SK-N-MC (cell line): ENCODE data around the gene RPS6KA5.

Experiments used
- EZH2 ChIP-seq: fragments of 200-600 bp; sonication (generic); IDR thresholded peaks from one replicate; pipeline ENCODE4 v1.6.1; 2017; ENCODE audit warnings: antibody characterized with exemption
- FOXP2 ChIP-seq: optimal IDR thresholded peaks from 2 replicates; pipeline ENCODE3; 2011; ENCODE audit warnings: mild to moderate bottlenecking, moderate library complexity; ENCODE audit not compliant: insufficient read depth; ENCODE audit errors: extremely low read length, control extremely low read depth
- POLR2AphosphoS5 ChIP-seq: IDR thresholded peaks from 2 replicates; pipeline ENCODE4 v1.6.1; 2012; ENCODE audit warnings: mild to moderate bottlenecking, low read depth, low read length, borderline replicate concordance

GRCh38 chr14:91021115-91021514 lies 39.3 kb downstream of the RPS6KA5 start:
- TF ChIP-seq POLR2AphosphoS5 (no peak), EZH2 (no peak), FOXP2 (no peak)
